ENCODE measurements around the gene GSN.
"Not testable (repeated sequence)": the region's sequence is repeated elsewhere in the genome, so short reads cannot be mapped to it uniquely, and the experiment has no call there.

The GSN gene

DNA sequence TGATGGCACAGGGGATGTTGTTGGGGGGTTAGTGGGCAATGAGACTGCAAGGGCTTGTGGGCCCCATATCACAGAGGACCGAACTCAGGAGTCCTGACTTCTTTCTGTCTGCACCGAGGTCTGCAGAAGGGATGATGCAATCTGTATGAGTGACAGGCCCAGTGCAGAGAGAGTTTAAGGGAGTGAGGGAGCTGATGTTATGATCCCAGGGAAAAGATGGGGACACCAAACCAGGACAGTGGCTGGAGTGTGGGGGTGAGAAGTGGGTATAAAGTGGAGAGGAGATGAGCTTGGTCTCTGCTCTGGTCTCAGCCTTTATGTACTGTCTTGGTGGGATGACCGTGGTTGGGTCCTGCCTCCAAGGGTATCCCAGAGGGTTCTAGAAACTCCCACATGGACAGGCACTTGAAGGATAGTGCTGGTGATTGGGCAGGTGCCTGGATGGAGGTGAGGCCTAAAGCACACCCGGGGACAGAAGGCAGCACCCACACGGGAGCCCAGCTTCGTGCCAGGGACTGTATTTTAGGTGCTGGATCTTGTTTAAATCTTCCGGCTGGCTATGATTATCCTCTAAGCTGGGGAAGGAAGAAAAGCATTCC lies 21.9 kb downstream of the GSN start:
- no peak for DNase-seq

DNA sequence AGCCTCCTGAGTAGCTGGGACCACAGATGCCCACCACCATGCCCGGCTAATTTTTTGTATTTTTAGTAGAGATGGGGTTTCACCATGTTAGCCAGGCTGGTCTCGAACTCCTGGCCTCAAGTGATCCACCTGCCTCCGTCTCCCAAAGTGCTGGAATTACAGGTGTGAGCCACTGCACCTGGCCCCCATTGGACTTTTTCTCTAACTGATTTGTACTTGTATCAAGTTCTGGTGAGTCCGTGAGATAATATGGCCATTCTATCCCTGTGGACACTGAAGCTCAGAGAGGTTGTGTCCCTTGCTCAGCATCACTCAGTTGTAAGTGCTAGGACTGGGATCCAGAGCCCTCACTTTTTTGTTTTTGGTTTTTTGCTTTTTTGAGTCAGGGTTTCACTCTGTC lies 23.6 kb downstream of the GSN start:
- DNase-seq, result not testable (repeated sequence)

DNA sequence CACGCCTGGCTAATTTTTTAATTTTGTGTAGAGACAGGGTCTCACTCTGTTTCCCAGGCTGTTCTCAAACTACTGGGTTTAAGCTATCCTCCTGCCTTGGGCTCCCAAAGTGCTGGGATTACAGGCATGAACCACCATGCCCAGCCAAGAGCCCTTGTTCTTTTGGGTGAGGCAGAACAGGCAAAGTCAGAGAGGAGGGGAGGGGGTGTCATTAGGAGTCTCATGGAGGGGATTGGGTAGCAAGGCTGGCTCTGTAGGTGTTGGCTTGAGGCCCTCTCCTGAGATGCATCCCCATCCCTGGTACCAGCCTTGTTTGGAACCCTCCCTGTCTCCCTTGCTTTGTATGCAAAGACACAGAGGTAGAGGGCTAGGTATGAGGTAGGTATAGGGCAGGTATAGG lies 24.1 kb downstream of the GSN start:
- no peak for DNase-seq

DNA sequence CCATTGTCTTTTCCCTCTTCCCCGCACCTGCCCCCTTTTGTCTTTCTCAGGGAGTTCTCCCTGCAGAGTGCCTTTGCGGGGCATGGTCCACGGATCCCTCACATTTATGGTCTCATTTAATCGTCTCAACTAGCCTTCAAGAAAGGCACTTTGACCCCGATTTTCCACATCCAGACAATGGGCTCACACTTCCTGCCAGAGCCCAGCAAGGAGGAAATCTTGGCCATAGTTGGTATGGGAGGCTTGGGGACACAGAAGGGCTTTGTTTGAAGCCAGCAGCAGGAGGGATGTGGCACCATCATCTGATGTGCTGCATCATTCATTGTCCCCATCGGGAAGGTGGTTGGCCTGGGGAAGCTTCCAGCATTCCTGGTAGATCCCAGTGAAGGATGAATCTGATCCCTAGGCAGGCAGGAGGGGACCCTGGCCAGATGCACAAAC lies 24.9 kb downstream of the GSN start:
- DNase-seq, result no peak

DNA sequence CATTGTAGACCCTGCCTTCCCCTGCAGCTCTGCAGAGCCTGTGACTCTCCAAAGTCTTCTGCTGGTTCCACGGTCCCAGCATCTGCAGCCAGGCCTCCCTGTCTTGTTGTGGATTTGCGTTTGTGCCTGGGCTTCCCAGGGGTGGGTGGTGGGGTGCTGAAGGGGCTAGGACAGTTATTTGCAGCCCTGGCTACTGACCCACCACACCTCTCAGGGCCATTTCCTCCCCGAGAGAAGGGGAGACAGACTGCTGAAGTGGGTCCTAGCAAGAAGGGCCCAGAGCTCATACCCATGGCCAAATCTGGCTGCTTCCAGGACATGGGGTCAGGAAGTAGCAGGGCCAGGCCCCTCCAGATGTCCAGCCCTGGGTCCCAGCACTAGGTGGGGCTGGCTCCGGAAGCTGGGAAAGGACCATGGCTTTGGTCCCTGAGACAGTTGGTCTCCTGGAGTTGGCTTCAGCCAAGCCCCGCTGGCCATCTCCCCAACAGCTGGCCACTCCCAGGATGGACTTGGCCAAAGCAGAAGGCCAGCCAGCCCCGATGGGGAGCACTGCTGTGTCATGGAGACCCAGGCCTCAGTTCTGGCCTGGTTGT lies 26.3 kb downstream of the GSN start:
- DNase-seq, result no peak

DNA sequence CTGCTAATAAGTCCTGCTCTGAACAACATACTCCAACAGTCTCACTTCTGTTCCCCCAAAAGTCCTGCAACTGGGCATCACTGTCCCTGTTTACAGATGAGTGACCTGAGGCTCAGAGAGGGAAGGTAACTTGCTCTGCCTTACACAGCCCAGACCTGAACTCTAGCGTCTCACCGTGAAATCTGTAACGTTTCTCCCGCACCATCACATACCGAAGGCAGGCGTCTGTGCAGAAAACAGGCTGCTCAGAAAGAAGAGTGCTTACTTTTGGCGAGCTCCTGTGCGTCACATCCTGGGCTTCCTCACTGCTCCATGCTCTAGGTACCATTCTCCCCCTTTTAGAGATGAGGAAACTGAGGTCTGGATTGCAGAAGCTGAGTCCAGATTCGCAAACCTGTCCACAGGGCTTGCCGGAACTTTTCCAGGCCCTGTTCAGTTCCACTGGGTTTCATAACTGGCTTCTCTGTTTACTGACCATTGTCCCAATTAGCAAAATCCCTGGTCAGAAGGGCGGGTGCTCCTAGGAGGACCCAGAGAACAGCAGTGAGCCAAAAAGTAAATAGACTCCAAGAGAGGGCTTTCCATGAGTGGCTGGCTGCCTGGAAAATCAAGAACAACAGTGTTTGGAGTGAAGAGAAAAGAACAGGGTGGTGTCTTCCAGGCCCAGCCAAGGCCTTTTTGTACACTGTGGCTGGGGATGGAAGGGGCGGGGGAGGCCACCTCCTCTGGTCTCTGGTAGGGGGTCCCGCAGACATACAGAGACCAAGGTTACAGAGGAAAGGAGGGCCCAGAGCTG lies 27.1 kb downstream of the GSN start:
- no peak for DNase-seq

DNA sequence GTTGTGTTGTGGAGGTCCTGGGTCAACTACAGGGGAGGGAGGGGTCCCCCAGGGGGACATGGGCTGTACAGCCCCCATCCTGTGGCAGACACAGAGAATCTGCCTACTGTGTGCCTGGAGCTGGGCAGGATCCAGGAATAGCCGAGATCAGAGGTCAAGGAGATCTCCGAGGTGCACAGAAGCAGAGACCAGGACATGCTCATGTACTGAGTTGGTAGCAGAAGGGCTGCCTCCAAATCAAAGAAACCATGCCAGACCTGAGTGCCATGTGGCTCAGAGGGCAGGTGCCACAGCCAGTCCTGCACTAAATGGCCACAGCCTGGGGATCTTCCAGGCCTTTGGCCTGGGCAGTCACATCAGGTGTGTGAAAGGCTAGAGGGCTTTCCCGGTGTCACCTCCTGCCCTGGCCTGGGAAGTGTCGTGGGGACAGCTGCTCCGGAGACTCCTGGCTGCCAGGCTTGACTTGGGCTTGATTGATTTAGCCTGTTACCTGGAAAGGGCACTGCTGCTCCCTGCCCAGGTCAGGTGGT lies 27.8 kb downstream of the GSN start:
- DNase-seq, result no peak

DNA sequence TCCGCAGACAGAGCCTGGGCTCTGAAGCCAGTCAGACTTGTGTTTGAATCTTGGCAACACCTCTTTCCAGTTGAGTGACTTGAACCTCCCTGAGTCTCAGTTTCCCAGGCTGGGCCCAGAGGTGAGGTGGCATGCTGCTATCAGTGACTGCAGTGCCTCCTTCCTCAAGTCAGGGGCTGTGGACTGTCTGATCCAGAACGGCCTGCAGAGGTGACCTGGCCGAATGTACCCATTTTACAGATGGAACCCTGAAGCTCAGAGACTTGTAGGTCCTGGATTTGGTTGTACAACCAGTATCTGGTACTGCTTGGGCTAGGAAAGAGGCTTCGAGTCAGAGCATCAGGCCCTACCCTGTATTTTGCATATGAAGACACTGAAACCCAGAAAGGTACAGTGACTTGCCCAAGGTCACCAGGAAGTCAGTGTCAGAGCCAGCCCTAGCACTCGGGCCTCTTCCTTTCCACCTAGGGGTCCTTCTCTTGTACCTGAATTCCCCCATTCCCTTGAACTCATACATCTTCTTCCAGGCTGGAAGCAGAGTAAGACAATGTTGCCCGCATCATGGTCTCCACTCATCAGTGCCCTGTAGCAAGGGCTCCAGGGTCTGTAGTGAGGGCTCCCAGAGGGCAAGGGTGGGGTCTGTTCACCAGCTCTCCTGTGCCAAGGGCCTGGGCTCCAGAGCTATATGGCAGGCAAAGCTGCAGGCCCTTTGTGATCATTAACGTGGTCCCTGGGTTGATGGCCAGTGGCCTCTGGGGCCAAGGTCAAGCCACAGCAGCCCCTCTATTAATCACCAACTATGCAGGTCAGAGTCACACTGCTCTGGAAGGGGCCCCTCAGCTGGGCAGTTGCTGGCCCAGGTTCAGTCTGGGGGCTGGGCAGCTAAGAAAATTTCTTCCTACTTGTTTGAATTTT lies 28.5 kb downstream of the GSN start:
- no peak for DNase-seq

DNA sequence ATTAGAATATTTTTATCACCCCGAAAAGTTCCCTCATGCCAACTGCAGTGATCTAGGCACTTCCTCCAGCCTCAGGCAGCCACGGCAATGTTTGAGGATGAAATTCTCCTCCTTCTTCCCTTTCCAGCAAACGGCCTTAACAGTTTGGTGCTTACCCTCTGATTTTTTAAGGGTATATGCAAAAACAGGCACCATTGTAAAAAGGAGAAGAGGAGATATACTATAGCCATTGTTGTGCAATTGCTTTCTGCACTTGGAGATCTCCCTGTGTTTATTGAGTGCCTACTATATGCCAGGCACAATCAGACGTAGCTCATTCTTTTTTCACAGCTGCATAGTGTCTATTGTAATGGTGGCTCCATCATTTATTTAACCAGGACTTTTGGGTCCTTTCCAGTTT lies 29.4 kb downstream of the GSN start:
- DNase-seq, result no peak

DNA sequence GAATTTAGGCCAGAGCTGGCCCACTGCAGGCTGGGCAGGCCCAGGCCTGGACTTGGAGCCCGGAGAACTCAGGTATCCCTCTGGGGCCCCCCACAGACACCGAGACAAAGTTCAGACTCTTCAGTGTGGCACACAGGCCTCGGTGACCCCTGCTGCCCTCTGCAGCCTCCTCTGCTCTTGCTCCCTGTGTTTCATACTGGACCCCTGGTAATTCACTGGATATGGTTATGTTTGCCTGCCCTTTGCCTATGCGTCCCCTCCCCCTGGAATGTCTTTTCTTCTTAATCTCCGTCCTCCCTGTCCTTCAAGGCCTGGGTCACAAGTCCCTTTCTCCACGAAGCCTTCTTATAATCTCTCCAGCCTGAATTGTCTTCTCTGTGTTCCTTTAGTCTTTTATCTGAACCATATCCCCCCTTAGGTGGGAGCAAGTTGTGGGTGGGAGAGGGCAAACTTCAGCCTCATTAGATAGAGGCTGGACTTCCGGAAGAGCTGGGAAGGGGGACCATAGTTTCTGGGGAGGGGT lies 30.1 kb downstream of the GSN start:
- no peak for DNase-seq

DNA sequence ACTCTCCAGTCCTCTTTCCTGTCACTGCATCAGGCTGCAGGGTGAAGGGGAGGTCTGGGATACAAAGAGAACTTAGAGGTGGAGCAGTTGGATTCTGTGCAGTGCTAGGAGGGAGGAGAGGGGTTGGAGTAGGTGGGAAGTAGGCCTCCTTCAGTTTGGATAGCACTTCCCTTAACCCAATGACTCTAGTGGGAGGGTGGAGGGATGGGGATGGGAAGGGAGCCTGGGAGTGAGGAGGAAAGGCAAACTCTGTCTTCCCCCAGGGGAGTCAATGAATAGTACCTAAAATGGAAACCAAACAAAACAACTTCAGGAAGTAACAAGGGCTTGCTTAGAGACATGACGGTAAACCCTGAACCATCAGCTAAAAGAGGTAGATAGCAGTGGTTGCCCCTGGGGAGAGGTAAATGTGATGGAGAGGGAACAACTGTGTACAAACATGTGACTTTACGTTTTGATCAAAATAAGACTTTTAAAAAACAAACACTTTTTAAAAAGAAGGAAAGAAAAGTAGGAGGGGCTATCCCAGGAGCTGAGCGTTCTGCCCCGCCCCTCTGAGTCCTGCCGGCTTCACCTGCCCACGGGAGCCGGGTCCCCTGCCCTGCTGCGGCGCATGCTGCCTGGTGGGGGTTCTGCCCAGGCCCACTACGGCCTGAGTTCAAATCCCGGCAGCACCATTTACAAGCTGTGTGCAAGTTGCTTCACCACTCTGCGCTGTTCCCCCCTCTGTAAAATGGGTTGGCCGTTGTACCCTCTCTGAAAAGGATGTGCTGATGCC lies 30.9 kb downstream of the GSN start:
- peak in 1 of 2 experiments; percentile 14 for DNase-seq

DNA sequence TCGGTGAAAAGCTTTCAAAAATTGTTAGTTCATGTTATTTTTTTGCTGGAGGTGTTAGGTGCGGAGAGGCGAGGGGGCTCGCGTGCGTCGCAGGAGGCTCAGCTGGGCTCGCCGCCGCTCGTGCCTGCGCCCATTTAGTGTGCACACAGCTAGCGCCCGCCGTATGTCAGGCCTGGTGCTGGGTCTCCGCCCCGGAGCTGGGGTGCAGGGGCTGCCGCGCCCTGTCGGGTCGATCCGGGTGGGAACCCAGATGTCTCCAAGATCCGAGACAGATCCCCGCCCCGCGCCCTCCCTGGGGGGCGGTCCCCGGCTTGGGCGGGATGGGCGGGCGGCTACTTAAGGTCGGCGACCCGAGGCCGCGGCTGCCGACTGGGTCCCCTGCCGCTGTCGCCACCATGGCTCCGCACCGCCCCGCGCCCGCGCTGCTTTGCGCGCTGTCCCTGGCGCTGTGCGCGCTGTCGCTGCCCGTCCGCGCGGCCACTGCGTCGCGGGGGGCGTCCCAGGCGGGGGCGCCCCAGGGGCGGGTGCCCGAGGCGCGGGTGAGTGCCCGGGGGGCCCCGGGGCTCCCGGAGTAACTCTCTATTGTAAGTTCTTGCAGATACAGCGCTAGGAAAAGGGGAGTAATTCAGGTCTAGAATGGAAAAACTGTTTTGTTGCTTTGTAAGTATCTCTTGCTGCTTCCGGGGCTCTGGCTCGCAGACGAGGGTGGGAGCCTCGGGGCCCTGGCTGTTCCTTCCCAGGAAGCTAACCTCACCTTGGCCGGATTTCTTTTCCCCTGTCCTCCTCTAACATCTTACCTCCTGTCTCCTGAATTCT lies 31.7 kb downstream of the GSN start:
- DNase-seq, result peak in 1 of 2 experiments; percentile 33

DNA sequence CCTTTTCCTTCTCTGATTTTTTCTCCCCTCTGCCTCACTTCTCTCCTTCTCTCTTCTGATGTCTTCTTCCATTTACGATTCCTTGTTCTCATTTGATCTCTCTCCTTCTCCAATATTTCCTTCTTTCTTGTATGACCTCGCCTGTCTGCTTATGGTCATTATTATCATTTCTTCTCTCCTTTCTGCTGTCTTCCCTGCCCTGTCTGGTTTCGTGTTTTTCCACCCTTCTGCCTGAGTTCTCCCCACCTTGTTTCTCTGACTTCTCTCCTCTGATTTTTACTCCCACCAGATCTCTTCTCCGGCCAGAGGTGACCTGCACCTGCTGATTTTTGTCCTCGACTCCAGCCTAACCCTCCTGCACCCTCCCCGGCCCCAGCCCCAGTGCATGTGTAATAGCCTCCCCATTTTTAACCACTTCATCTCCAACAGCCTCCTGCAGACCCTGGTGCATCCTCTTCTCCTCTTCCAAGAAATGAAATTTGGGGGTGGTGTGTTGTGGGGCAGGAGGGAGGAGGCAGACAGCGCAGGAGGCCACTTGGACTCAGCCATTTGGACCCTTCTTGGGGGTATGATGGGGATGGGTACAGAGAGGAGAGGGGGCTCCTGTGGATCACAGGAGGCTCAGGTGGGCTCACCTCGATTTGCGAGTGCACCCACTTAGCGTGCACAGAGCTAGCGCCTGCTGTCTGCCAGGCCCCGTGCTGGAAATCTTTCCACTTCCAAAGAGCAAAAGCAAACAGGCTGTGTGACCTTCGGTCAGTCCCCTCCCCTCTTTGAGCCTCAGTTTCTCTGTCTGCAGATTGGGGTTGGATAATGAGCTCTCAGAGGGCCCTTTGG lies 32.5 kb downstream of the GSN start:
- DNase-seq, result no peak

DNA sequence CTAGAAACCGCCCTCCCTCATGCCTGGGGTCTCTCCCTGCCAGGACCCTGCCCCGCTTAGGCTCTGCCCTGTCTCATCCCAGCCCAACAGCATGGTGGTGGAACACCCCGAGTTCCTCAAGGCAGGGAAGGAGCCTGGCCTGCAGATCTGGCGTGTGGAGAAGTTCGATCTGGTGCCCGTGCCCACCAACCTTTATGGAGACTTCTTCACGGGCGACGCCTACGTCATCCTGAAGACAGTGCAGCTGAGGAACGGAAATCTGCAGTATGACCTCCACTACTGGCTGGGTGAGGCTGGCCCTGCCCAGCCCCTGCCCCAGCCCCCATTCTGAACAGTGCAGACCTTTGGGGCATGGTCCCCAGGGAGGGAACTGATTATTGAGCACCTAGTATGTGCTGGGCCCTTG lies 33.9 kb downstream of the GSN start:
- no peak for DNase-seq

DNA sequence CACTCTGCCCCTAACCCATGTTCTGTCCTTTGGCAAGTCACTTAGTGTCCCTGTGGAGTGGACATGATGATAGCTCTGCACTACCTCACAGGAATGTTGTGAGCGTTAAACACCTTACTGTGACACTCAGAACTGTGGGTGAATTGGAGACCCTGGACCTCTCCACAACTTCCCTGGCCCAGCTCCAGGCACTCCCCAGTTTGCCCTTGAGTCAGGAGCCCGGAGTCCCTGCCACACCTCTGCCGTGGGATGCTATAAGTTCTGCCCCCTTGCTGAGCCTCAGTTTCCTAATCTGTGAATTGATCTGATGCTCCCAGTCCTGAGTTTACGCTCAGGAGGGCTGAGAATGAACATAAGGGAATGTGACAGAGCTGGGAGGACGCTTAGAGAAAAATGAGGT lies 34.4 kb downstream of the GSN start:
- no peak for DNase-seq

DNA sequence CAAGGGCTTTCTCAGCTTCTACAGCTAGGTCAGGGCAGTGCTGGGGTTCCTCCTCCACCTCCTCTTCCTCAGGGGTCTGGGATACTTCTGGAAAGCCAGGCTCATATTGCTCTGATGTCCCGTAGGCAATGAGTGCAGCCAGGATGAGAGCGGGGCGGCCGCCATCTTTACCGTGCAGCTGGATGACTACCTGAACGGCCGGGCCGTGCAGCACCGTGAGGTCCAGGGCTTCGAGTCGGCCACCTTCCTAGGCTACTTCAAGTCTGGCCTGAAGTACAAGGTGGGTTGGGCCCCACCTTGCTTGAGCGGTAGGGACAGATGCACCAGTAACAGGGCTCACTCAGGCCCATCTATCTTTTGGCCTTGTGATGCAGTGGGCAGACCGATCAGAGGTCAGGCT lies 34.8 kb downstream of the GSN start:
- no peak for DNase-seq

DNA sequence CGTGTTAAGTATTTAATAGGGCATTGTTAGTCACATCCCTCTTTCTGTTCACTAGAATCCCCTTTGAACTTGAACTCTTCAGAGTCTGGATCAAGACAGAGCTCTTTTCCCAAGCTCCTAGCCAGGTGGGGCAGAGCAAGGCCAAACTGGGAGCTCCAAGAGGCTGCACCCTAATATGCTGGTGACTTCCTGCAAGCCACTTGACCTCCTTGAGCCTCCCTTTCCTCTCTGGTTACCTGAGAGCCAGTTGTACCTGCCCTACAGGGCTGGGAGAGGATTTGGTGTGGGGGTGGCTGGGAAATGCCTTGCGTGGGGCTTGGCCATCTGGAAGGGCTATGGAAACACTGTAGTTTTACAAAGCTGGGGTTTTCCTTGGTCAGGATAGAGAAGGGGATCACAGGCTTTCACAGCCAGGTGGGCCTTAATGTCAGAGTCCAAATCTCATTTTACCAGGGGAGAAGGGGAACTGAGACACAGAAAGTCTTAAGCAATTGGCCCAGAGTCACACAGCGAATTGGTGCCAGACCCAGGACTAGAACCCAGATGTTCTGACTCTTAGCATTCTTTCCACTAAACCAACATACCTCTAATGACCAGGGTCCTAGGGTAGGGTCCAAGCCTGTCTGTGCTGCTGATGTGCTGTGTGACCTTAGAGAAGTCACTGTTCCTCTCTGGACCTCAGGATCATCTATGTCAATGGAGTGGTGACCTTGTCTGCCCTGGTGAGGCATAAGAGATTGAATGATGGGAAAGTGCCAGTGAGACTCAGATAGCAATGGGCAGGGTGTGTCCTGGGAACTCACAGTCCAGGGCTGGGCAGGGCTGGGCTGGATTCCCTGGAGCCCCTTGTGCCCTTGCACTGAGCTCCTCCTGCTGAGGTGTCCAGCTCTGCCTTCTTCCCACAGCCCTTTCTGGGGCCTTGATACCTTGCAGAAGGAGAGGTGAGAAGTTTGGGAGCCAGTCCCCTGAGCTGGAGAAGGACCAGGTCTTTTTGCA lies 35.8 kb downstream of the GSN start:
- no peak for DNase-seq

DNA sequence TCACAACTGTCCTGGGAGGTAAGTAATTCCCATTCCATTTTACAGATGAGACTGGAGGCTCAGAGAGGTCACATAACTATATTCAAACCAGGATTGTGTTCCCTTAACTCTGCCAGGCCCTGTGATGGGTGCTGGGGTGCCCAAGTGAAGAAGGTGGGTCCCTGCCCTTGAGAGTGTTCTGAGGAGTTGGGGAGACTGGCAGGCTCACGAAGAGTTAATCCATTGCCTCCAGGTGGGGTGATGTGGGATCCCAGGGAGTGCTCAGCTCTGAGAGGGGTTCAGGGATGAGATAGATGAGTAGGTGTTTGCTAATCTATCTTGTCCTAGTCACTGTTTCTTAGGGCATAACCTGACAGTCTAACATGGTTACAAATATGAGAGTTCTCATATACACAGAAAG lies 36.7 kb downstream of the GSN start:
- no peak for DNase-seq
